NCI-H82 treated with DMSO at 0.1 percent for 48 hours (cell line): Measurements from ENCODE around the gene STS.
"Not testable (repeated sequence)": the region's sequence is repeated elsewhere in the genome, so short reads cannot be mapped to it uniquely, and the experiment has no call there.

Source experiments
- DNase-seq: peaks from one replicate; lab custom pipeline; 2025; ENCODE audit not compliant: unreplicated experiment; lab: John Stamatoyannopoulos, UW

The STS gene

GRCh38 chrX:7178859-7179258, 31.3 kb downstream of the STS start:
- DNase-seq: not testable (repeated sequence)

GRCh38 chrX:7179446-7179845, 31.9 kb downstream of the STS start:
- DNase-seq: no peak

- no peak for DNase-seq
These were observed 37.3 kb downstream of the STS start for GRCh38 chrX:7184816-7185215.

GRCh38 chrX:7188672-7189071, 41.2 kb downstream of the STS start:
- no peak for DNase-seq

GRCh38 chrX:7190157-7190556, 42.6 kb downstream of the STS start:
- DNase-seq: peak; percentile 9

GRCh38 chrX:7191681-7192110, 44.2 kb downstream of the STS start:
- DNase-seq: no peak

- no peak for DNase-seq
These were observed 45.4 kb downstream of the STS start for GRCh38 chrX:7192871-7193270.

- no peak for DNase-seq
These were observed 47.1 kb downstream of the STS start for GRCh38 chrX:7194606-7195005.
